HepG2 (cell line): ENCODE results near the gene MTHFSD. TPM values are rescaled to one million over a fixed set of nuclear protein-coding genes. Genes with fewer than 3 reads are reported as not detected.

ENCODE experiments used
- ATAC-seq: fragments of 200-7000 bp; cut with Tn5 transposase; 3 replicates; pipeline ENCODE4 v1.9.1; 2020; ENCODE audit warnings: mild to moderate bottlenecking, moderate library complexity
- BruUV-seq: library from RNA; stranded (reverse); fragments of 400-500 nt; replicated peaks from 2 replicates; lab custom pipeline; 2021; lab: Mats Ljungman, UMichigan
- CTCF ChIA-PET: fragments of 300-600 bp; formaldehyde crosslinking; extraction: SDS; loops from one replicate; lab custom pipeline; 2021; ENCODE audit warnings: low total read pairs, inconsistent platforms, low intra/inter-chr PET ratio; lab: Yijun Ruan, JAX
- POLR2A ChIA-PET: fragments of 350-600 bp; sonication (Branson Sonifier 250); formaldehyde crosslinking; loops from one replicate; lab custom pipeline; 2020; ENCODE audit warnings: antibody characterized with exemption, inconsistent platforms; lab: Yijun Ruan, JAX
- DNase-seq: peaks from one replicate; pipeline ENCODE4 v3.0.0-alpha.2; 2015; ENCODE audit warnings: low spot score
- FAIRE-seq: peaks from 3 replicates; lab custom pipeline; 2011; peaks lifted over from hg19 to GRCh38; lab: Jason Lieb, UNC
- H2AFZ ChIP-seq: one replicate; pipeline ENCODE4 v1.6.1; 2011; ENCODE audit warnings: low read length, inconsistent platforms
- H3K27ac ChIP-seq: fragments of 300-600 bp; 3 replicates; pipeline ENCODE4 v1.8.0; 2011; ENCODE audit warnings: mixed run types, mild to moderate bottlenecking, mixed read lengths, low read length, inconsistent platforms; ENCODE audit not compliant: insufficient read depth; ENCODE audit errors: extremely low read length
- H3K27me3 ChIP-seq, 2 experiments: fragments of 200-600 bp in 1 of 2; 2 replicates in 1 of 2; 3 replicates in 1 of 2; pipeline versions ENCODE4 v1.6.0 to v1.8.0; 2011; ENCODE audit warnings: low read length in 2 of 2, mild to moderate bottlenecking in 2 of 2, moderate library complexity in 2 of 2, inconsistent platforms in 1 of 2; ENCODE audit not compliant: insufficient read depth in 2 of 2, control insufficient read depth in 1 of 2
- H3K36me3 ChIP-seq, 2 experiments: fragments of 200-600 bp in 1 of 2; replicated peaks in 1 of 2; 2 replicates in 1 of 2; 3 replicates in 1 of 2; pipeline versions ENCODE4 v1.5.1 to v1.8.0; 2011; ENCODE audit warnings: low read length in 2 of 2, inconsistent platforms in 1 of 2; ENCODE audit not compliant: insufficient read depth in 2 of 2, control insufficient read depth in 1 of 2
- H3K4me1 ChIP-seq: 2 replicates; pipeline ENCODE4 v1.5.1; 2012; ENCODE audit warnings: low read length, inconsistent platforms; ENCODE audit not compliant: insufficient read depth
- H3K4me2 ChIP-seq: 2 replicates; pipeline ENCODE4 v1.6.0; 2011; ENCODE audit warnings: low read depth, low read length, inconsistent platforms
- H3K4me3 ChIP-seq, 3 experiments: fragments of 200-600 bp in 1 of 3; sonication (generic), shearing (Covaris generic) in 1 of 3; replicated peaks in 1 of 3; 2 replicates each; pipeline ENCODE4 v1.5.1; 2011 to 2016; ENCODE audit warnings: low read length in 3 of 3, inconsistent platforms in 2 of 3, low read depth in 2 of 3, mild to moderate bottlenecking in 2 of 3, control low read depth in 1 of 3, mixed read lengths in 1 of 3; ENCODE audit not compliant: insufficient read depth in 1 of 3
- H3K79me2 ChIP-seq: one replicate; pipeline ENCODE4 v1.6.1; 2011; ENCODE audit warnings: low read length, inconsistent platforms; ENCODE audit not compliant: insufficient read depth
- H3K9ac ChIP-seq: 2 replicates; pipeline ENCODE4 v1.6.0; 2011; ENCODE audit warnings: mild to moderate bottlenecking, low read depth, low read length, inconsistent platforms; ENCODE audit not compliant: insufficient read depth
- H3K9me3 ChIP-seq: 2 replicates; pipeline ENCODE4 v1.5.1; 2012; ENCODE audit warnings: mild to moderate bottlenecking, low read length
- H4K20me1 ChIP-seq: 2 replicates; pipeline ENCODE4 v1.6.0; 2011; ENCODE audit warnings: inconsistent platforms, mild to moderate bottlenecking, low read length, moderate library complexity; ENCODE audit not compliant: insufficient read depth
- ATF7 ChIP-seq, 2 experiments: fragments of 450-650 bp in 1 of 2; sonication (generic) in 1 of 2; formaldehyde crosslinking in 1 of 2; IDR thresholded peaks; 2 replicates each; pipeline versions ENCODE4 v1.4.0 to v1.6.1; 2016 to 2020; ENCODE audit warnings: antibody characterized with exemption in 1 of 2, mild to moderate bottlenecking in 1 of 2, missing genetic modification reagents in 1 of 2
- KMT2B ChIP-seq: IDR thresholded peaks from 2 replicates; pipeline ENCODE4 v1.6.1; 2016; ENCODE audit warnings: missing genetic modification reagents, missing compliant biosample characterization
- SIN3A ChIP-seq: IDR thresholded peaks from 2 replicates; pipeline ENCODE4 v1.6.1; 2011; ENCODE audit warnings: low read depth, mild to moderate bottlenecking, control low read depth, low read length, borderline replicate concordance
- ZBTB3 ChIP-seq: sonication (generic); formaldehyde crosslinking; IDR thresholded peaks from 2 replicates; pipeline ENCODE4 v1.4.0; 2020; ENCODE audit warnings: low read depth, mild to moderate bottlenecking, moderate library complexity, missing genetic modification reagents, borderline replicate concordance
- ZBTB38 ChIP-seq: sonication (generic); formaldehyde crosslinking; IDR thresholded peaks from 2 replicates; pipeline ENCODE4 v1.5.1; 2020; ENCODE audit warnings: mild to moderate bottlenecking, missing genetic modification reagents
- ZC3H4 ChIP-seq: sonication (generic); formaldehyde crosslinking; IDR thresholded peaks from 2 replicates; pipeline ENCODE4 v1.4.0; 2020; ENCODE audit warnings: missing genetic modification reagents, borderline replicate concordance
- ZHX1 ChIP-seq: sonication (generic); formaldehyde crosslinking; IDR thresholded peaks from 2 replicates; pipeline ENCODE4 v1.8.1; 2022; ENCODE audit warnings: low read depth, mild to moderate bottlenecking, missing genetic modification reagents
- ZNF282 ChIP-seq: fragments of 450-650 bp; IDR thresholded peaks from 2 replicates; pipeline ENCODE4 v1.6.1; 2018; ENCODE audit not compliant: partially characterized antibody
- ZNF503 ChIP-seq: sonication (generic); formaldehyde crosslinking; IDR thresholded peaks from 2 replicates; pipeline ENCODE4 v1.4.0; 2020; ENCODE audit warnings: missing genetic modification reagents
- WGBS: methylation state at CpG from one replicate; pipeline ENCODE4 v1.1.6; 2017; ENCODE audit warnings: low lambda C conversion rate; 5-methylcytosine and 5-hydroxymethylcytosine counted together
- in situ Hi-C: cut with HindIII; loops from 2 replicates; pipeline ENCODE4 v1.10.0; 2017; ENCODE audit warnings: low pct_unique_long_range_greater_than_20kb; ENCODE audit not compliant: extremely low pct_ligation_motif_present
- intact Hi-C: fragments of 100-400 bp; cut with micrococcal nuclease; formaldehyde crosslinking; loops from one replicate; pipeline ENCODE4 v1.10.0; 2022; ENCODE audit not compliant: unreplicated experiment
- polyA plus RNA-seq, 8 experiments: library from polyadenylated mRNA; depleted of rRNA in 3 of 8; stranded (reverse) in 7 of 8; unstranded in 1 of 8; fragments of >200 nt; fragmentation: Illumina TruSeq in 4 of 8; extraction: Trizol in 4 of 8; gene quantifications; 2 replicates each; pipeline versions ENCODE4 v1.2.1 to v1.2.3, GENCODE V29; 2011 to 2016; ENCODE audit warnings: low read depth in 4 of 8, missing spikeins in 1 of 8, mixed read lengths in 1 of 8; ENCODE audit not compliant: insufficient read depth in 1 of 8
- total RNA-seq, 5 experiments: library from RNA; depleted of rRNA; stranded (reverse); fragments of >200 nt; fragmentation: Illumina TruSeq; extraction: Trizol; gene quantifications; 2 replicates each; pipeline ENCODE4 v1.2.3, GENCODE V29; 2016; ENCODE audit warnings: low read depth in 1 of 5

Gene MTHFSD
- total and polyA plus RNA-seq, 2 of the 13 experiments (the other 11 are each of a cell fraction or from before 2014, with no cell fraction given), result 14.2 to 16.3 TPM

- DNase-seq, result no peak
Measured at GRCh38 chr16:86512301-86512859, 42.7 kb downstream of the MTHFSD start.

More at GRCh38 chr16:86512301-86512859, 42.7 kb downstream of the MTHFSD start:
- no peak overlapping the region for H3K4me3 ChIP-seq
- no peaks in the 10 kb centered on the region; the same call in 1 of the 2 replicates for H4K20me1 ChIP-seq
- no peaks in the 10 kb centered on the region for H3K4me1 ChIP-seq
- POLR2A ChIA-PET, result no interaction called here
- no peak overlapping the region for H2AFZ ChIP-seq
- ATAC-seq, result no peak
- no peak overlapping the region for H3K9ac ChIP-seq
- intact Hi-C loops (no loop called here), in situ Hi-C loops (loop anchor here (10.0 to 25.0 kb wide), 2 partner anchors 468 to 700 kb away; no protein-coding TSS in a partner anchor)
- no peaks in the 10 kb centered on the region for H3K36me3 ChIP-seq
- TF ChIP-seq ZC3H4 (no peak), ZBTB3 (CRISPR knock-in tag) (no peak), ZBTB38 (CRISPR knock-in tag) (no peak), ZNF503 (CRISPR knock-in tag) (no peak), KMT2B (CRISPR knock-in tag) (no peak), ZNF282 (no peak), ATF7 (IDR thresholded peaks at IDR 0.05) (no peak), ATF7 (CRISPR knock-in tag; IDR thresholded peaks at IDR 0.05) (no peak), ZHX1 (no peak), SIN3A (no peak)
- 50% methylated on average over 1 of the region's 24 CpGs for WGBS
- H3K79me2 ChIP-seq, result no peaks in the 10 kb centered on the region
- no peak overlapping the region for H3K4me2 ChIP-seq
- H3K27ac ChIP-seq, result no peak overlapping the region
- no peak for FAIRE-seq
- BruUV-seq, result no TSS peak
- CTCF ChIA-PET, result no interaction called here
- H3K27me3 ChIP-seq, result peaks cover 25 to 90% of the 10 kb centered on the region in 2 experiments
- H3K9me3 ChIP-seq, result no peaks in the 10 kb centered on the region
